AG09319 (cell line): ENCODE measurements around the gene KNDC1.
"Not testable (repeated sequence)": the region's sequence is repeated elsewhere in the genome, so short reads cannot be mapped to it uniquely, and the experiment has no call there.

Experiments
- DNase-seq: peaks from one replicate; pipeline ENCODE4 v3.0.0-alpha.2; 2010; ENCODE audit warnings: low read depth; ENCODE audit errors: extremely low read depth
- TF ChIP-seq, protein P1 (sequence below): IDR thresholded peaks from 2 replicates; pipeline ENCODE4 v1.5.1; 2011; ENCODE audit warnings: low read depth, mild to moderate bottlenecking, inconsistent platforms, low read length, moderate library complexity

The KNDC1 gene

DNA sequence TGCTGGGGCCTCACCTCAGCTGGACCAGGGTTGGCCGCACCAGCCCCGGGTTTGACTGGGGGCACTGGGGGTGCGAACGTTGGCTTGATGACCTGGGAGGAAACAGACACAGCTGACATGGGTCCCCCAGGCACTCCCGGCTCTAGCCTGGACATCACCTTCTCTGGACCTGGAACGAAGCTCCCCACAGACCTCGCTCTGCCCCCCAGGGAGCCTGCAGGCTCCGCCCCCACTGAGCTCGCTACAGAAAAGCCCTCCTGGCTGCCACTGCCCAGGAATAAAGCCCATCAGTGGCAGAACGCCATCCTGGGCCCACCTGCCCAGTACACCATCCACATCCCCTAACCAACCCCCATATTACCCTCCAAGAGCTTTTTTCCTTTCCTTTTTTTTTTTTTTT is 103.7 kb downstream of the KNDC1 start:
- TF ChIP-seq, protein P1, sequence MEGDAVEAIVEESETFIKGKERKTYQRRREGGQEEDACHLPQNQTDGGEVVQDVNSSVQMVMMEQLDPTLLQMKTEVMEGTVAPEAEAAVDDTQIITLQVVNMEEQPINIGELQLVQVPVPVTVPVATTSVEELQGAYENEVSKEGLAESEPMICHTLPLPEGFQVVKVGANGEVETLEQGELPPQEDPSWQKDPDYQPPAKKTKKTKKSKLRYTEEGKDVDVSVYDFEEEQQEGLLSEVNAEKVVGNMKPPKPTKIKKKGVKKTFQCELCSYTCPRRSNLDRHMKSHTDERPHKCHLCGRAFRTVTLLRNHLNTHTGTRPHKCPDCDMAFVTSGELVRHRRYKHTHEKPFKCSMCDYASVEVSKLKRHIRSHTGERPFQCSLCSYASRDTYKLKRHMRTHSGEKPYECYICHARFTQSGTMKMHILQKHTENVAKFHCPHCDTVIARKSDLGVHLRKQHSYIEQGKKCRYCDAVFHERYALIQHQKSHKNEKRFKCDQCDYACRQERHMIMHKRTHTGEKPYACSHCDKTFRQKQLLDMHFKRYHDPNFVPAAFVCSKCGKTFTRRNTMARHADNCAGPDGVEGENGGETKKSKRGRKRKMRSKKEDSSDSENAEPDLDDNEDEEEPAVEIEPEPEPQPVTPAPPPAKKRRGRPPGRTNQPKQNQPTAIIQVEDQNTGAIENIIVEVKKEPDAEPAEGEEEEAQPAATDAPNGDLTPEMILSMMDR = no peak

DNA sequence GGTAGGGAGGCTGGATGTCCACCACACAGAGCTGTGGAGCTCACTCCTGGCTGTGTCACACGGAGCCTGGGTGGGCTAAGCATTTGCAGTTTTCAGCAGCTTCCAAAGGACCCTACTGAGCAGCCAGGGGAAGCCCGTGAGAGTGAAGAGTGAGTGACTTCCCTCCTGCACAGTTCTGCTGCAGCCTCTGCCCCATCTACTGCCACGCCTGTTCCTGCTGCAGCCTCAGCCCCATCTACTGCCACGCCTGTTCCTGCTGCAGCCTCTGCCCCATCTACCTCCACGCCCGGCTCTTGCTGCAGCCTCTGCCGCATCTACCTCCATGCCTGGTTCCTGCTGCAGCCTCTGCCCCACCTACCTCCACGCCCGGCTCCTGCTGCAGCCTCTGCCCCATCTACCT is 104.4 kb downstream of the KNDC1 start:
- no peak for DNase-seq
- TF ChIP-seq, protein P1 = no peak

More for the DNA sequence above, 103.7 kb downstream of the KNDC1 start:
- DNase-seq = no peak

GRCh38 chr10:133265052-133265451 is 105.0 kb downstream of the KNDC1 start:
- not testable (repeated sequence) for DNase-seq

DNA sequence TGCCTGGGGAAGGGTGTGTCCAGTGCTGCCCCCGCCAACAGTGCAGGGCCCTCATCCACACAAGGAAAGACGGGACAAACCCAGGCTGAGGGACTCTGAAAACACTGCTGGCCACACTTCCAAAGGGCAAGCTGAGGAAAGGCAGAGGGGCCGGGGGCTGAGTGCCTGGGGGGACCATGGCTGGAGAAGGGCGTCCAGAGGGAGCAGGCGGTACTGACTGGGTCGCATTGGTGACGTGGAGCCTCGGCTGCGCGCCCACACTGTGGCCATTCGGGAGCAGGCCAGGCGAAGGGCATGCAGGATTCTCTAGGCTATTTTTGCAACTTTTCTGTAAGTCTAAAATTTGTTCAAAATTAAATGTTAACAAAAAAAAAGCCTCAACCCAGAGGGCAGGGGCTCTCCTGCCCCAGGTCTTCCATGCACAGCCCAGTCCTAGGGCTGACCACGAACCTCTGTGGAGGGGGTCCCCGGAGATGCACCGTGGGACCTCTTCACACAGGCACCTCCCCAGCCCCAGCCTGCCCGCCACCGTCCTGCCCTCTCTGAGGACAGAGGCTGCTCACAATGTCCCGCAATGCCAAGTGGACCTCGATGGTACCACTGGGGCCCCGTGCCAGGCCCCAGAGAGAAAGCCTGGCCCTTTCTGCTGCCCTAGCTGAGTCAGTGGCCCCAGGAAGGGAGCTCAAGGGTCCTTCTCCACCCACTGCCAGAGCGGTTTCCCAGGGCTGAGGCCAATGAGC is 106.2 kb downstream of the KNDC1 start:
- no peak for DNase-seq
- TF ChIP-seq, protein P1 = no peak

DNA sequence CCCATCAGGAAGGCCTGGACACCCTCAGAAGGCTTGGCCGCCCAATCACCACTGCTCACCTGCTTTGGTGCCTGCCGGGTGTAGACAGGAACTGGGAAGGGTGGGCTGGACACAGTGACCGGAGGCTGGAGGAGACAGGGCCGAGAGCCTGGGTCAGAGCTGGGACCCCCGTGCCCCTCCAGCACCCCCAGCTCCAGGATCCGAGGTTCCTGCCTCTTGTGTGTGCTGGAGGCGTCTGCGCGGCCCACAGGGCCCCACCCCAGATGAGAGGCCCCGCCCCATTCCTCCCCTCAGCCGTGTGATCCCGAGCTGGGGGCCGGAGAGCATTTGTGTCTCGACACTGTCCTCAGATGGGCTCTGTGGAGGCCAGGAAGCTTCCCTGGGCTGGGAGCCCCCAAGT is 107.3 kb downstream of the KNDC1 start:
- DNase-seq = no peak
- TF ChIP-seq, protein P1 = no peak

- no peak for DNase-seq
- TF ChIP-seq, protein P1 = no peak
Observed at GRCh38 chr10:133267829-133268228, 107.8 kb downstream of the KNDC1 start.

GRCh38 chr10:133268532-133268931 is 108.5 kb downstream of the KNDC1 start:
- TF ChIP-seq, protein P1 = no peak
- DNase-seq = no peak

DNA sequence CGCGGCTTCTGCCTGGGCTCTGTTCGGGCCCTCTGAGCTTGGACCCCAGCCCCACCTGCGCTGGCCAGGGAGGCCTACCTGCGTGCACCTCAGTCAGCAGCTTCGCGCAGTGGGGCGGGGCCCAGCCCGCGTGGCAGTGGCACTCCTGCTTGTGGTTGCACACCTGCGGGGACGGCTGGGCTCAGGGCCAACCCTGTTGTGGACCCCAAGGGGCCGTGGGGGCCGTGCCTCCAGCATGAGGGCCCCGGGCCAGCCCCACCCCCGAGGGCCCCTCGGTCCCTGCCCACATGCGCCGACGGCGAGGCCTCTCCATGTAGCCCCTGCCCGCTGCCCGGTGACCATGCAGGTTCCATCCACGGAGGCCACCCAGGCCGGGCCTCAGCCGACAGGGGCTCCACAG is 109.3 kb downstream of the KNDC1 start:
- TF ChIP-seq, protein P1 = no peak

More for the DNA sequence above, 109.3 kb downstream of the KNDC1 start:
- DNase-seq = no peak
